Measurements from ENCODE around the gene MBD4. TPM values are rescaled to one million over a fixed set of nuclear protein-coding genes. Genes with fewer than 3 reads are reported as not detected.
A peak's percentile ranks its signal among the peaks of the same experiment; 100 is the strongest.

Gene MBD4
- total RNA-seq, 1 experiment from 2014 or later = 15.7 TPM

GRCh38 chr3:129383292-129383860 lies 56.4 kb downstream of the MBD4 start:
- TF ChIP-seq YY1 (IDR thresholded peaks at IDR 0.05; ENCODE audit: extremely low read depth, insufficient replicate concordance, low read depth, low read length) (no peak), CBX3 (IDR thresholded peaks at IDR 0.05; ENCODE audit: low read depth) (no peak), JUND (IDR thresholded peaks at IDR 0.05) (no peak), RAD21 (IDR thresholded peaks at IDR 0.05; ENCODE audit: low read depth) (peak; percentile 78), POLR2AphosphoS5 (IDR thresholded peaks at IDR 0.05; ENCODE audit: low read depth, low read length) (0 out of 2 replicates have a peak, but pooled peaks have one; percentile 15), CTCF (IDR thresholded peaks at IDR 0.05 in 2 of 3, conservative IDR thresholded peaks at IDR 0.05 in 1 of 3; ENCODE audit: borderline replicate concordance in 1 of 3, insufficient read depth in 1 of 3, low read depth in 2 of 3, low read length in 2 of 3) (peak; percentile 59 to 92 (median 85); a peak in 5 of 6 replicates)
- CTCF ChIA-PET = interaction anchor here (0.6 to 1.3 kb wide), 14 partner anchors 9 to 714 kb away, joined by 3 to 13 read pairs (median 4); no protein-coding TSS in a partner anchor

More at GRCh38 chr3:129383292-129383860, 56.4 kb downstream of the MBD4 start:
- peak; percentile 19 for DNase-seq (ENCODE audit: low read depth, low spot score)
- Histone ChIP-seq H3K9me2 (ENCODE audit: insufficient read depth) (no peaks in the 10 kb centered on the region), H3K4me1 (ENCODE audit: control insufficient read depth in 1 of 2, insufficient read depth in 2 of 2, low read length in 2 of 2) (peaks cover 7 to 12% of the 10 kb centered on the region in 2 experiments), H3K4me2 (ENCODE audit: low read length) (no peak overlapping the region), H3K27me3 (ENCODE audit: insufficient read depth, low read length) (no peaks in the 10 kb centered on the region), H4K20me1 (ENCODE audit: insufficient read depth) (no peaks in the 10 kb centered on the region), H2AFZ (ENCODE audit: low read depth, low read length, poor library complexity, severe bottlenecking) (no peak overlapping the region), H3K36me3 (ENCODE audit: control insufficient read depth in 1 of 2, insufficient read depth in 2 of 2, low read length in 2 of 2) (peaks cover 2 to 10% of the 10 kb centered on the region in 2 experiments; a peak in 1 of 4 replicates), H3K79me2 (ENCODE audit: insufficient read depth, low read length) (no peaks in the 10 kb centered on the region), H3K27ac (ENCODE audit: low read depth, low read length) (no peak overlapping the region), H3K9me3 (ENCODE audit: control insufficient read depth in 1 of 2, insufficient read depth in 1 of 2, low read depth in 1 of 2, low read length in 2 of 2) (no peaks in the 10 kb centered on the region; a peak in 1 of 4 replicates), H3K9ac (ENCODE audit: low read length) (no peak overlapping the region), H3K4me3 (replicated peaks in 1 of 2; ENCODE audit: low read depth in 1 of 2, low read length in 2 of 2) (no peak overlapping the region)
- intact Hi-C loops (cut with micrococcal nuclease) = loop anchor here (2.0 to 5.0 kb wide), 3 partner anchors 244 to 549 kb away; no protein-coding TSS in a partner anchor
- peak; percentile 99 for ATAC-seq
- POLR2A ChIA-PET = interaction anchor here (1.1 kb wide), 1 partner anchor 17 kb away, joined by 6 read pairs; no protein-coding TSS in a partner anchor
- BruUV-seq (replicated peaks) = no TSS peak
- RAD21 ChIA-PET (ENCODE audit: low non-redundant PET in 1 of 2, low total read pairs in 2 of 2, uncharacterized antibody in 2 of 2, unreplicated experiment in 2 of 2) = interaction anchor here (0.6 to 1.2 kb wide), 7 partner anchors 55 to 225 kb away, joined by 3 to 8 read pairs (median 3); no protein-coding TSS in a partner anchor

All from HCT116 (cell line).